HG03432 (cell line): ENCODE measurements around the gene ZNF726.
"Not testable (repeated sequence)": the region's sequence is repeated elsewhere in the genome, so short reads cannot be mapped to it uniquely, and the experiment has no call there.

Source experiments
- ATAC-seq: cut with Tn5 transposase; IDR thresholded peaks from one replicate; pipeline ENCODE4 v1.9.1; 2021; ENCODE audit warnings: mild to moderate bottlenecking, moderate library complexity; ENCODE audit not compliant: unreplicated experiment

ZNF726 gene

GRCh38 chr19:23937031-23937430 lies 22.3 kb downstream of the ZNF726 start:
- ATAC-seq: not testable (repeated sequence)

GRCh38 chr19:23943411-23943810 lies 28.7 kb downstream of the ZNF726 start:
- ATAC-seq: no peak

DNA sequence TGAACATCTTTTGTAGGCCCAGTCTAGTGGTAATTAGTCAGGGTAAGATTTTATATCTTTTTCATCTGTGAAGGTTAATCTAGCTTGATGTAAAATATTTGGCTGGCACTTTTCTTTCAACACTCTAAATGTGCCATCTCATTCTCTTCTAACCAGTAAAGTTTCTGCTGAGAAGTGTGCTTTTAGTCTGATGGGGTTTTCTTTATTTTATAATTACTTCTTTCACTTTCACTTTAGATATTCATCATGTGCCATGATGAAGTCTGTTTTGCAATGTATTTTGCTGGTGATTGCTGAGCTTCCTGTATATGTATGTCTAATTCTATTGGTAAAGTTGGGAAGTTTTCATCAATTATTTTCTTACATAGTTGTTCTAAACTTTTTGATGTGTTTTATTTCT lies 31.9 kb downstream of the ZNF726 start:
- ATAC-seq: no peak

DNA sequence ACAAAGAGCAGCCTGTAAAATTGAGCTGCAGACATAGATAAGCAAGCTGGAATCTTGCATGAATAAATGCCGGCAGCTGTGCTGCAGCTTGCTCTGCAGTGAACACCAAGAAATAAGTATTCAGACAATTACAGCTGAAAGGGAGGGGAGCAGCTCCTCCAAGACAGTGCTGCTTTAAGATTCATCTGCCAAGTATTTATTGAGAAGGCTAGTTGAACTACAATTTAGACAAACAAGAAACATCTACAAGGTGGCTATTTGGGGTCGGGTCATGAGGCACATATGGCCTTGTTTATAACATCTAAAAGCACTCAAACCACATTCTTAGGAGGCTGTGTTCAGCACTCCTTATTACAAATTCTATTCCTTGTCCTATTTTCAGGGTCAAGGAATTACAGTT lies 34.9 kb downstream of the ZNF726 start:
- ATAC-seq: no peak

DNA sequence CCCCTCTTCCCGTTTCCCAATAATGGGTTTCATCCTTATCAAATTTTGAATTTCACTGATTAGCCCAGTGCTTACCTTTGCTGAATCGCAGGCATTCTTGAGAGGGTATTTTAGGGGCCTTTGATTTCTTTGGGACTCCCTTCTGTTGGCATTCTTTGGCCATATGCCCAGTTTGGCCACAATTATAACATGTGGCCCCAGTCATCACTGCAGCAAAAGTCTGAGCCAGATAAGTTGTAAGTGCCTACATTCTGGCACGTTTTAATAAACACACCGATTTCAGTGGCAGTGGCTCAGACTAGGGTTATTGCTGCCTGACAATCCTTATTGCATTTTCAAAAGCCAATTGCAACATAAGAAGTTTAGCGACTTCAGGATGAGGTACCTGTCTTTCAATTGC lies 41.4 kb downstream of the ZNF726 start:
- no peak for ATAC-seq

- ATAC-seq: no peak
These were observed 43.1 kb downstream of the ZNF726 start for GRCh38 chr19:23957660-23958281.

- ATAC-seq: not testable (repeated sequence)
These were observed 48.7 kb downstream of the ZNF726 start for GRCh38 chr19:23963396-23963795.

GRCh38 chr19:23963881-23964280 lies 49.2 kb downstream of the ZNF726 start:
- not testable (repeated sequence) for ATAC-seq

- ATAC-seq: not testable (repeated sequence)
These were observed 49.6 kb downstream of the ZNF726 start for GRCh38 chr19:23964334-23964733.

GRCh38 chr19:23969630-23970029 lies 54.9 kb downstream of the ZNF726 start:
- no peak for ATAC-seq

DNA sequence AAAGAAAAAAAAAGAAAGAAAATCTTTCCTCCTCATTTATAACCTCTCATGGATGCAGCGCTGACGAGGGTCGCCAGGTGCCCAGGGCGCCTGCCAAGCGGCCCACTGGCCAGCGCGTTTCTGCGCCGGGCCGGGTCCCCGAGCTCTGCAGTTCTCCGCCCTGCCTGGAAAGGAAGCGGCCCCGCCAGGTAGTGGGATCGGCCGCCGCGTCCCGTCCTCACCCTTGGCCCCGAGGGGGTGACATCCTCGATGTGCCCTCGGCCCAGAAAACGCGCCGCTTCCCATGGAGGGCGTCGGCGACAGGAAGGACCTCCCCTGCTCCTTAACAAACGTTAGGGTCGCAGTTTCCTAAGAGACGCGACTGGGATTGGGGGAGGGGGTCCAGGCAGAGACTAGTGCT lies 56.9 kb downstream of the ZNF726 start:
- no peak for ATAC-seq

DNA sequence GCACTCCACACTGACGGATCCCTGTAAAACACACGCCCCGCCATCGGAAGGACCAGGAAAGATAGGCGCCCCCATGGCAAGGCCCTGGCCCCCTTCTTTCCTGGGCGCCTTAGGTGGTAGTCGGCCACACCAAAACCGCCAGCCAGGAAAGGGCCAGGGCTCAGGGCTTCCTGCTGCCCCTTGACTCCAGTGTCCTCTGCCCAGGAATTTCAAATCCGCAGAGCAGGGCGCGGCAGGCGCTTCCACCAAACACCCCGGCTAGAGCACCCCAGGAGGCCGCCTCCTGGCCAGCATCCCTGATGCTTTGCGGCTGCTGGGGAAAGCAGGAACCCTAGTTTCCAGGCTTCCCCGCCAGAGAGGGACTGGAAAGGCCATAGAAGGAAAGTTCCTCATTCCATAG lies 57.5 kb downstream of the ZNF726 start:
- ATAC-seq: no peak

GRCh38 chr19:23974941-23975340 lies 60.3 kb downstream of the ZNF726 start:
- no peak for ATAC-seq

- ATAC-seq: not testable (repeated sequence)
These were observed 61.9 kb downstream of the ZNF726 start for GRCh38 chr19:23976631-23977030.

DNA sequence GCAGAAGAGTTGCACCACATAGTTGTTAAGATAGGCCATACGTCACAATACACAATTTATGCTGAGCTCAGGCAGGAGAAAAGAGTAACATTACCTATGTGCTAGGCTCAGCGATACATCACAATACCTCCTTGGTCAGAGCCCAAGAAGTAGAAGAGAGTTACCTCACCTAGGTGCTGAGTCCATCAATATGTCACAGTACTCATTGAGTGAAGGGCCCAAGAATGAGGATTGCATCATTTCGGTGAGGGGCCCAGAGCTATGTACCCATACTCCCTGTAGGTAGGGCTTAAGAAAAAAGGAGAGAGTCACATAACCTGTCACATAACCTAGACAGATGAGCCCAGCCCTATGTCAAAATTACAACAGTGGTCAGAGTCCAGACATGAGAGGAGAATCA lies 62.6 kb downstream of the ZNF726 start:
- not testable (repeated sequence) for ATAC-seq

DNA sequence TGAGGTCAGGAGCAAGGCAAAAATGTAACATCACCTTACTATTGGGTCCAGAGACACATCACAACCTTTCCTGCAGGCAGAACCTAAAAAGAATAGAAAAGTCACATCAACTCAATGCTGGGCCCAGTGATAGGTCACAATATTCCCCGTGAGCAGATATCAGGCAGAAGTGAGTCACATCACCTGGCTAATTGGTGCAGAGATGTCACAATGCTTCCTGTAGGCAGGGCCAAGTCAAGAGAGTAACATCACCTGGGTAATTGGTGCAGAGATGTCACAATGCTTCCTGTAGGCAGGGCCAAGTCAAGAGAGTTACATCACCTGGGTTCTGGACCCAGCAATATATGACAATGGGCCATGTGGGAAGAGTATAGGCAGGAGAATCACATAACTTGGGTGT lies 63.4 kb downstream of the ZNF726 start:
- ATAC-seq: no peak

GRCh38 chr19:23980805-23981204 lies 66.1 kb downstream of the ZNF726 start:
- ATAC-seq: no peak

GRCh38 chr19:23981863-23982262 lies 67.2 kb downstream of the ZNF726 start:
- no peak for ATAC-seq

GRCh38 chr19:23983406-23983805 lies 68.7 kb downstream of the ZNF726 start:
- no peak for ATAC-seq
